Naive thymus-derived CD8-positive, alpha-beta T cell (primary cell): Measurements from ENCODE around the gene IRGQ. TPM values are rescaled to one million over a fixed set of nuclear protein-coding genes. Genes with fewer than 3 reads are reported as not detected.

ENCODE experiments used
- ATAC-seq, 2 donors: fragments of 150-1000 bp; cut with Tn5 transposase in 1 of 2; sonication (Bioruptor Pico), chemical (Tn5 transposase) in 1 of 2; 1 replicate in 1 of 2; 2 replicates in 1 of 2; pipeline ENCODE4 v1.10.0; 2021; ENCODE audit warnings: mild to moderate bottlenecking in 2 of 2, moderate library complexity in 2 of 2
- POLR2A ChIA-PET: fragments of 350-600 bp; sonication (Branson Sonifier 250); formaldehyde crosslinking; loops from one replicate; lab custom pipeline; 2021; ENCODE audit warnings: antibody characterized with exemption; lab: Charles Lee
- DNase-seq, 10 donors: peaks; one replicate each; pipeline versions ENCODE4 v3.0.0 to v3.0.0-alpha.2; 2020 to 2022
- H3K27ac Mint-ChIP-seq, 10 donors: one replicate each; pipeline ENCODE4 v1.8.0; 2020 to 2022; ENCODE audit warnings: mild to moderate bottlenecking in 10 of 10, mixed read lengths in 10 of 10, moderate library complexity in 4 of 10, inconsistent platforms in 1 of 10
- H3K27me3 Mint-ChIP-seq, 5 donors: one replicate each; pipeline ENCODE4 v1.8.0; 2021 to 2022; ENCODE audit warnings: mixed read lengths in 5 of 5
- H3K36me3 Mint-ChIP-seq, 3 donors: one replicate each; pipeline ENCODE4 v1.8.0; 2020 to 2022; ENCODE audit warnings: mixed read lengths in 3 of 3, mild to moderate bottlenecking in 2 of 3, inconsistent platforms in 1 of 3
- H3K4me1 Mint-ChIP-seq, 4 donors: one replicate each; pipeline ENCODE4 v1.8.0; 2021 to 2022; ENCODE audit warnings: mixed read lengths in 4 of 4
- H3K4me3 Mint-ChIP-seq, 10 donors: one replicate each; pipeline ENCODE4 v1.8.0; 2020 to 2022; ENCODE audit warnings: mild to moderate bottlenecking in 10 of 10, mixed read lengths in 10 of 10, moderate library complexity in 6 of 10, inconsistent platforms in 1 of 10
- H3K9me3 Mint-ChIP-seq, 9 donors: one replicate each; pipeline ENCODE4 v1.8.0; 2020 to 2022; ENCODE audit warnings: mixed read lengths in 9 of 9, mild to moderate bottlenecking in 3 of 9, inconsistent platforms in 1 of 9, moderate library complexity in 1 of 9
- polyA plus RNA-seq, 3 donors: library from polyadenylated mRNA; unstranded; fragments of 300-500 nt; fragmentation: Illumina TruSeq; gene quantifications; one replicate each; pipeline ENCODE4 v1.2.3, GENCODE V29; 2021
- total RNA-seq, 8 experiments: library from RNA in 2 of 8; stranded (reverse) in 2 of 8; gene quantifications; one replicate each; pipeline ENCODE4 v1.2.3 and lab custom pipeline; 2021 to 2026

IRGQ gene
- total and polyA plus RNA-seq, 5 experiments from 2014 or later, result 0.37 to 15.7 (median 1.1) TPM

GRCh38 chr19:43622070-43622469 is 26.1 kb upstream of the IRGQ start:
- Mint-ChIP-seq H3K9me3 (no peaks in the 10 kb centered on the region), H3K4me3 (no peak overlapping the region)
- no peak for DNase-seq

GRCh38 chr19:43620061-43621001 is 24.4 kb upstream of the IRGQ start:
- H3K27me3 Mint-ChIP-seq, result no peaks in the 10 kb centered on the region
- H3K27ac Mint-ChIP-seq, result peak overlapping the region; percentile 94 to 99 (median 98)
- H3K36me3 Mint-ChIP-seq, result no peaks in the 10 kb centered on the region
- H3K4me3 Mint-ChIP-seq, result peak overlapping the region; percentile 95 to 99 (median 98)
- H3K9me3 Mint-ChIP-seq, result no peaks in the 10 kb centered on the region
- H3K4me1 Mint-ChIP-seq, result peaks cover 21 to 52% (median 48%) of the 10 kb centered on the region in 4 donors
- DNase-seq (peak in 7 of 10 donors; percentile 78 to 94 (median 81)), ATAC-seq (peak in 1 of 2 donors; percentile 20)
- POLR2A ChIA-PET, result interaction anchor here (0.6 to 1.3 kb wide), 8 partner anchors 9 to 112 kb away, joined by 3 to 7 read pairs (median 3); partner anchors contain the start of genes IRGQ and ZNF576

More at GRCh38 chr19:43622070-43622469, 26.1 kb upstream of the IRGQ start:
- peaks cover 25 to 50% (median 42%) of the 10 kb centered on the region in 4 donors for H3K4me1 Mint-ChIP-seq
- no peak for ATAC-seq
- H3K27ac Mint-ChIP-seq, result peak overlapping the region in 5 of 10 donors; percentile 10 to 88 (median 62)
- POLR2A ChIA-PET, result no interaction called here
- peaks cover 2 to 9% (median 6%) of the 10 kb centered on the region in 5 donors for H3K27me3 Mint-ChIP-seq
- H3K36me3 Mint-ChIP-seq, result no peaks in the 10 kb centered on the region

- Mint-ChIP-seq H3K27me3 (no peaks in the 10 kb centered on the region), H3K27ac (peak within 1 kb of the TSS; percentile 94 to 99 (median 98)), H3K4me3 (peak within 1 kb of the TSS; percentile 95 to 99 (median 98)), H3K9me3 (no peaks in the 10 kb centered on the region), H3K4me1 (peaks cover 20 to 51% (median 40%) of the 10 kb centered on the region in 4 donors), H3K36me3 (no peaks in the 10 kb centered on the region)
- DNase-seq, result peak; percentile 78 to 92 (median 82)
- POLR2A ChIA-PET, result interaction anchor here (0.6 to 2.1 kb wide), 5 partner anchors 8 to 64 kb away, joined by 3 to 15 read pairs (median 4); partner anchors contain the start of gene ZNF576
- ATAC-seq, result peak; percentile 89 to 90
Observed at GRCh38 chr19:43619262-43620060, 23.5 kb upstream of the IRGQ start, which contains the start of gene ZNF428. Gene ZNF428, minus strand, starts transcription at chr19:43619629. Its CDS starts 5,325 bp downstream, at chr19:43614304.

GRCh38 chr19:43618921-43619261 is 23.0 kb upstream of the IRGQ start:
- Mint-ChIP-seq H3K4me1 (peaks cover 21 to 54% (median 38%) of the 10 kb centered on the region in 4 donors), H3K4me3 (peak overlapping the region; percentile 95 to 99 (median 98)), H3K27me3 (no peaks in the 10 kb centered on the region), H3K36me3 (peaks cover 0 to 5% (median 0%) of the 10 kb centered on the region in 3 donors), H3K9me3 (no peaks in the 10 kb centered on the region), H3K27ac (peak overlapping the region; percentile 92 to 99 (median 96))
- ATAC-seq, result peak; percentile 13 to 38
- POLR2A ChIA-PET, result interaction anchor here (2.1 kb wide), 1 partner anchor 22 kb away, joined by 15 read pairs; the partner anchor contains the start of gene ZNF576
- DNase-seq, result peak in 6 of 10 donors; percentile 13 to 40 (median 32)

- POLR2A ChIA-PET, result interaction anchor here (0.6 to 3.1 kb wide), 4 partner anchors 10 to 1945 kb away, joined by 6 to 12 read pairs (median 8); no protein-coding TSS in a partner anchor
- peaks cover 35 to 71% (median 49%) of the 10 kb centered on the region in 4 donors for H3K4me1 Mint-ChIP-seq
- peak overlapping the region in 2 of 10 donors; percentile 41 to 50 for H3K4me3 Mint-ChIP-seq
Observed at GRCh38 chr19:43616954-43617353, 21.0 kb upstream of the IRGQ start.

GRCh38 chr19:43616306-43616705 is 20.4 kb upstream of the IRGQ start:
- Mint-ChIP-seq H3K36me3 (peaks cover 0 to 30% (median 10%) of the 10 kb centered on the region in 3 donors), H3K9me3 (no peaks in the 10 kb centered on the region), H3K27ac (peak overlapping the region in 4 of 10 donors; percentile 22 to 71 (median 46)), H3K27me3 (no peaks in the 10 kb centered on the region), H3K4me1 (peaks cover 39 to 70% (median 51%) of the 10 kb centered on the region in 4 donors), H3K4me3 (no peak overlapping the region)
- DNase-seq (no peak), ATAC-seq (no peak)
- POLR2A ChIA-PET, result interaction anchor here (0.6 to 3.1 kb wide), 2 partner anchors 10 to 1946 kb away, joined by 7 to 12 read pairs; no protein-coding TSS in a partner anchor

More at GRCh38 chr19:43616954-43617353, 21.0 kb upstream of the IRGQ start:
- Mint-ChIP-seq H3K27ac (peak overlapping the region in 2 of 10 donors; percentile 61 to 79), H3K36me3 (peaks cover 0 to 24% (median 7%) of the 10 kb centered on the region in 3 donors), H3K9me3 (no peaks in the 10 kb centered on the region), H3K27me3 (no peaks in the 10 kb centered on the region)
- DNase-seq, result no peak
- no peak for ATAC-seq

- H3K27ac Mint-ChIP-seq, result peak overlapping the region in 4 of 10 donors; percentile 43 to 82 (median 61)
- H3K4me3 Mint-ChIP-seq, result no peak overlapping the region
- no peak for DNase-seq
- H3K4me1 Mint-ChIP-seq, result peaks cover 28 to 63% (median 50%) of the 10 kb centered on the region in 4 donors
- no peak for ATAC-seq
- H3K36me3 Mint-ChIP-seq, result peaks cover 0 to 50% (median 10%) of the 10 kb centered on the region in 3 donors
- no peaks in the 10 kb centered on the region for H3K27me3 Mint-ChIP-seq
- no peaks in the 10 kb centered on the region for H3K9me3 Mint-ChIP-seq
- POLR2A ChIA-PET, result no interaction called here
Observed at GRCh38 chr19:43612374-43612773, 16.4 kb upstream of the IRGQ start.

GRCh38 chr19:43611788-43612187 is 15.9 kb upstream of the IRGQ start, which contains the start of gene SRRM5:
Gene SRRM5, plus strand, starts transcription at chr19:43612088. Its CDS starts 34 bp downstream, at chr19:43612122.
- H3K36me3 Mint-ChIP-seq, result peaks cover 0 to 54% (median 10%) of the 10 kb centered on the region in 3 donors
- H3K27me3 Mint-ChIP-seq, result no peaks in the 10 kb centered on the region
- H3K27ac Mint-ChIP-seq, result peak within 1 kb of the TSS in 9 of 10 donors; percentile 43 to 86 (median 73)
- H3K4me3 Mint-ChIP-seq, result peak within 1 kb of the TSS in 1 of 10 donors; percentile 22
- POLR2A ChIA-PET, result interaction anchor here (0.7 kb wide), 1 partner anchor 8 kb away, joined by 4 read pairs; no protein-coding TSS in a partner anchor
- no peak for ATAC-seq
- H3K9me3 Mint-ChIP-seq, result no peaks in the 10 kb centered on the region
- peaks cover 27 to 64% (median 51%) of the 10 kb centered on the region in 4 donors for H3K4me1 Mint-ChIP-seq
- DNase-seq, result no peak

- Mint-ChIP-seq H3K4me1 (peaks cover 19 to 55% (median 45%) of the 10 kb centered on the region in 4 donors), H3K27me3 (no peaks in the 10 kb centered on the region), H3K9me3 (no peaks in the 10 kb centered on the region), H3K4me3 (no peak overlapping the region), H3K36me3 (peaks cover 0 to 56% (median 10%) of the 10 kb centered on the region in 3 donors), H3K27ac (peak overlapping the region in 7 of 10 donors; percentile 30 to 82 (median 54))
- no peak for DNase-seq
- ATAC-seq, result no peak
- POLR2A ChIA-PET, result no interaction called here
Observed at GRCh38 chr19:43610493-43610892, 14.6 kb upstream of the IRGQ start.

- H3K36me3 Mint-ChIP-seq, result peaks cover 0 to 56% (median 10%) of the 10 kb centered on the region in 3 donors
- peaks cover 21 to 52% (median 45%) of the 10 kb centered on the region in 4 donors for H3K4me1 Mint-ChIP-seq
- no peak overlapping the region for H3K4me3 Mint-ChIP-seq
- no peaks in the 10 kb centered on the region for H3K9me3 Mint-ChIP-seq
- POLR2A ChIA-PET, result interaction anchor here (0.6 kb wide), 2 partner anchors 154 to 1352 kb away, joined by 3 to 7 read pairs; no protein-coding TSS in a partner anchor
- H3K27me3 Mint-ChIP-seq, result no peaks in the 10 kb centered on the region
- H3K27ac Mint-ChIP-seq, result peak overlapping the region in 6 of 10 donors; percentile 19 to 82 (median 68)
- no peak for DNase-seq
- no peak for ATAC-seq
Observed at GRCh38 chr19:43609872-43610271, 13.9 kb upstream of the IRGQ start.
